Muscle layer of duodenum (tissue), 2 donors: Measurements from ENCODE around the gene SMARCB1.
"Not testable (repeated sequence)": the region's sequence is repeated elsewhere in the genome, so short reads cannot be mapped to it uniquely, and the experiment has no call there.

Source experiments
- H3K27ac ChIP-seq: one replicate; pipeline ENCODE4 v1.7.0; 2013; ENCODE audit warnings: mild to moderate bottlenecking, low read length
- H3K27me3 ChIP-seq: one replicate; pipeline ENCODE4 v1.7.0; 2013; ENCODE audit warnings: low read depth, mild to moderate bottlenecking, control low read depth, low read length
- H3K36me3 ChIP-seq, 2 donors: one replicate each; pipeline ENCODE4 v1.7.0; 2013; ENCODE audit warnings: low read length in 2 of 2, control low read depth in 1 of 2, mild to moderate bottlenecking in 1 of 2; ENCODE audit not compliant: insufficient read depth in 2 of 2, control insufficient read depth in 1 of 2
- H3K4me1 ChIP-seq, 2 donors: one replicate each; pipeline ENCODE4 v1.7.0; 2013; ENCODE audit warnings: low read length in 2 of 2, mild to moderate bottlenecking in 2 of 2, control low read depth in 1 of 2, moderate library complexity in 1 of 2; ENCODE audit not compliant: insufficient read depth in 2 of 2, control insufficient read depth in 1 of 2
- H3K4me3 ChIP-seq, 2 donors: one replicate each; pipeline ENCODE4 v1.7.0; 2013; ENCODE audit warnings: low read length in 2 of 2, low read depth in 1 of 2, mild to moderate bottlenecking in 1 of 2
- H3K9me3 ChIP-seq, 2 donors: one replicate each; pipeline ENCODE4 v1.7.0; 2013; ENCODE audit warnings: low read length in 2 of 2, control low read depth in 1 of 2, mild to moderate bottlenecking in 1 of 2; ENCODE audit not compliant: control insufficient read depth in 1 of 2
- donor health status: healthy.

Gene SMARCB1

GRCh38 chr22:23856721-23857605 is 70.2 kb downstream of the SMARCB1 start:
- Histone ChIP-seq H3K27ac (peak overlapping the region; percentile 76), H3K4me3 (peak overlapping the region; percentile 77 to 78), H3K27me3 (no peaks in the 10 kb centered on the region), H3K4me1 (peaks cover 0 to 13% of the 10 kb centered on the region in 2 donors), H3K9me3 (no peaks in the 10 kb centered on the region), H3K36me3 (no peaks in the 10 kb centered on the region)

GRCh38 chr22:23857606-23858483 is 71.1 kb downstream of the SMARCB1 start, which contains the start of gene SLC2A11:
SLC2A11 (plus strand) TSS chr22:23857875; CDS start chr22:23858000, 125 bp downstream.
- no peaks in the 10 kb centered on the region for H3K27me3 ChIP-seq
- H3K4me3 ChIP-seq, result peak within 1 kb of the TSS; percentile 77 to 78
- no peaks in the 10 kb centered on the region for H3K9me3 ChIP-seq
- peak within 1 kb of the TSS; percentile 76 for H3K27ac ChIP-seq
- H3K4me1 ChIP-seq, result peaks cover 0 to 13% of the 10 kb centered on the region in 2 donors
- H3K36me3 ChIP-seq, result peaks cover 0 to under 1% of the 10 kb centered on the region in 2 donors

GRCh38 chr22:23858484-23858815 is 71.7 kb downstream of the SMARCB1 start:
- Histone ChIP-seq H3K27me3 (no peaks in the 10 kb centered on the region), H3K27ac (no peak overlapping the region), H3K4me1 (peaks cover 0 to 13% of the 10 kb centered on the region in 2 donors), H3K9me3 (no peaks in the 10 kb centered on the region), H3K36me3 (peaks cover 0 to 5% of the 10 kb centered on the region in 2 donors), H3K4me3 (peak overlapping the region; percentile 77 to 78)

- H3K4me1 ChIP-seq, result peaks cover 0 to 13% of the 10 kb centered on the region in 2 donors
- H3K9me3 ChIP-seq, result no peaks in the 10 kb centered on the region
- H3K27me3 ChIP-seq, result no peaks in the 10 kb centered on the region
- no peak overlapping the region for H3K4me3 ChIP-seq
- peaks cover 0 to 10% of the 10 kb centered on the region in 2 donors for H3K36me3 ChIP-seq
- no peak overlapping the region for H3K27ac ChIP-seq
These were observed 72.4 kb downstream of the SMARCB1 start for GRCh38 chr22:23859201-23859600.

- H3K9me3 ChIP-seq, H3K27ac ChIP-seq, H3K4me3 ChIP-seq, H3K27me3 ChIP-seq, H3K36me3 ChIP-seq: not testable (repeated sequence)
- H3K4me1 ChIP-seq, result peaks cover 0 to 13% of the 10 kb centered on the region in 2 donors
These were observed 73.4 kb downstream of the SMARCB1 start for GRCh38 chr22:23860187-23860586.

GRCh38 chr22:23862103-23862502 is 75.3 kb downstream of the SMARCB1 start:
- H3K27me3 ChIP-seq, result no peaks in the 10 kb centered on the region
- H3K4me1 ChIP-seq, result peaks cover 0 to 5% of the 10 kb centered on the region in 2 donors

GRCh38 chr22:23864499-23865154 is 77.9 kb downstream of the SMARCB1 start:
- not testable (repeated sequence) for H3K27me3 ChIP-seq

More at GRCh38 chr22:23862103-23862502, 75.3 kb downstream of the SMARCB1 start:
- Histone ChIP-seq H3K27ac (no peak overlapping the region), H3K9me3 (no peaks in the 10 kb centered on the region), H3K4me3 (no peak overlapping the region), H3K36me3 (peaks cover 0 to 16% of the 10 kb centered on the region in 2 donors)

GRCh38 chr22:23868580-23868979 is 81.8 kb downstream of the SMARCB1 start:
- Histone ChIP-seq H3K4me3 (no peak overlapping the region), H3K27me3 (no peaks in the 10 kb centered on the region), H3K4me1 (no peaks in the 10 kb centered on the region), H3K27ac (no peak overlapping the region), H3K9me3 (no peaks in the 10 kb centered on the region), H3K36me3 (peaks cover 0 to 41% of the 10 kb centered on the region in 2 donors)

More at GRCh38 chr22:23864499-23865154, 77.9 kb downstream of the SMARCB1 start:
- not testable (repeated sequence) for H3K9me3 ChIP-seq, H3K4me1 ChIP-seq, H3K27ac ChIP-seq, H3K4me3 ChIP-seq
- H3K36me3 ChIP-seq, result peaks cover 0 to 40% of the 10 kb centered on the region in 2 donors

GRCh38 chr22:23874871-23875270 is 88.1 kb downstream of the SMARCB1 start:
- Histone ChIP-seq H3K27me3 (no peaks in the 10 kb centered on the region), H3K4me1 (no peaks in the 10 kb centered on the region), H3K9me3 (no peaks in the 10 kb centered on the region), H3K27ac (no peak overlapping the region), H3K4me3 (no peak overlapping the region), H3K36me3 (peaks cover 11 to 54% of the 10 kb centered on the region in 2 donors)

- H3K27me3 ChIP-seq, result no peaks in the 10 kb centered on the region
- H3K4me1 ChIP-seq, result no peaks in the 10 kb centered on the region
- no peak overlapping the region for H3K4me3 ChIP-seq
- no peaks in the 10 kb centered on the region for H3K9me3 ChIP-seq
- peaks cover 11 to 54% of the 10 kb centered on the region in 2 donors for H3K36me3 ChIP-seq
- H3K27ac ChIP-seq, result no peak overlapping the region
These were observed 89.0 kb downstream of the SMARCB1 start for GRCh38 chr22:23875801-23876200.

GRCh38 chr22:23877566-23877965 is 90.8 kb downstream of the SMARCB1 start:
- H3K4me3 ChIP-seq, result no peak overlapping the region
- H3K27ac ChIP-seq, result no peak overlapping the region
- H3K4me1 ChIP-seq, result no peaks in the 10 kb centered on the region
- H3K9me3 ChIP-seq, result no peaks in the 10 kb centered on the region
- H3K36me3 ChIP-seq, result peaks cover 11 to 57% of the 10 kb centered on the region in 2 donors
- H3K27me3 ChIP-seq, result no peaks in the 10 kb centered on the region
